ENCODE measurements around the gene COLGALT1.
A peak's percentile ranks its signal among the peaks of the same experiment; 100 is the strongest.
"Not testable (repeated sequence)": the region's sequence is repeated elsewhere in the genome, so short reads cannot be mapped to it uniquely, and the experiment has no call there.

COLGALT1 gene

DNA sequence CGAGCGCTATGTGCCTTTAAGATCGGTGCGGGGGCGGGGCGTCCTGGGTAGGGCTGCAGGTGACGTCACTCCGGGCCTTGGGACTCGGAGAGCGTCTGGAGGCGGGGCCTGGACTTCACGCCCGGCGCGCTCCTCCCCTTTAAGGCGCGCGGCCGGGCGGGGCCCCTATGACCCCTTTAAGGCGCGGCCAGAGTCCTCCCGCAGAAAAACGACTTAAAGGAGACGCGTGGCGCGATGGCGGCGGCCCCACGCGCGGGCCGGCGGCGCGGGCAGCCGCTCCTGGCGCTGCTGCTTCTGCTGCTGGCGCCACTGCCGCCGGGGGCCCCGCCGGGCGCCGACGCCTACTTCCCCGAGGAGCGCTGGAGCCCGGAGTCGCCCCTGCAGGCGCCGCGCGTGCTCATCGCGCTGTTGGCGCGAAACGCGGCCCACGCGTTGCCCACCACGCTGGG, at the start of gene COLGALT1:
Gene COLGALT1, plus strand, starts transcription at position 170 of the 449 bp plus-strand sequence. Its CDS starts 65 bp downstream, at position 235.
- DNase-seq, result peak; percentile 95

DNA sequence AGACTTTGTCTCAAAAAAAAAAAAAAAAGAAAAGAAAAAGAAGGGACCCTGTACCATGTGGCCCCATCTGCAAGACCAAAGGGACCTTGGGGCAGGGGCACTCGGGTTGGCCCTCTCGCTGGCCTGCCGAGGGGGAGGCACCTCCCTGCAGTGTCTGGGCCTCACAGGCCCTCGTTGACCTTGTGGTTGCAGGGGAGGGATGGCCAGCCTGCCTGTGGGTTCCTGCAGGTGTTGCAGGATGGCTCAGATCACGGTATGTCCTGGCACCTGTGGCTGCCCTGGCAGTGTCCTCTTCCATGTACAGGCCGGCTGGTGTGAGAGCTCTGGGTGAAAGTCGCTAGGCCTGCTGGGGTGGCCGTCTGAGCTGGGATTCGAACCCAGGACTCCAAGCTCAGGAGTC, 48.7 kb upstream of the COLGALT1 start:
- DNase-seq, result no peak

DNA sequence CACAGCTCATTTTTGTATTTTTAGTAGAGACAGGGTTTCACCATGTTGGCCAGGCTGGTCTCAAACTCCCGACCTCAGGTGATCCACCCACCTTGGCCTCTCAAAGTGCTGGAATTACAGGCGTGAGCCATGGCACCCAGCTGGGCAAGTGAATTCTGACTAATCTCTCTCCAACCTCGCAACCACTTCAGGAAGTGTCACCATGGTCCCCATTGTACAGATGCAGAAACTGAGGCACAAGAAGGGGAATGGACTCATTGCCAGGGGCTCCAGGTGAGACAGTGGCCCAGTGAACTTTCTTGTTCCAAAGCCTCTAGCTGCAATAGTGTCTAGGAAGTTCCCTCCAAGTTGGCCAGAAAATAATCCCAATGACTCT, 46.9 kb upstream of the COLGALT1 start:
- not testable (repeated sequence) for DNase-seq

GRCh38 chr19:17510220-17510993, 45.0 kb upstream of the COLGALT1 start:
- no peak for DNase-seq

DNA sequence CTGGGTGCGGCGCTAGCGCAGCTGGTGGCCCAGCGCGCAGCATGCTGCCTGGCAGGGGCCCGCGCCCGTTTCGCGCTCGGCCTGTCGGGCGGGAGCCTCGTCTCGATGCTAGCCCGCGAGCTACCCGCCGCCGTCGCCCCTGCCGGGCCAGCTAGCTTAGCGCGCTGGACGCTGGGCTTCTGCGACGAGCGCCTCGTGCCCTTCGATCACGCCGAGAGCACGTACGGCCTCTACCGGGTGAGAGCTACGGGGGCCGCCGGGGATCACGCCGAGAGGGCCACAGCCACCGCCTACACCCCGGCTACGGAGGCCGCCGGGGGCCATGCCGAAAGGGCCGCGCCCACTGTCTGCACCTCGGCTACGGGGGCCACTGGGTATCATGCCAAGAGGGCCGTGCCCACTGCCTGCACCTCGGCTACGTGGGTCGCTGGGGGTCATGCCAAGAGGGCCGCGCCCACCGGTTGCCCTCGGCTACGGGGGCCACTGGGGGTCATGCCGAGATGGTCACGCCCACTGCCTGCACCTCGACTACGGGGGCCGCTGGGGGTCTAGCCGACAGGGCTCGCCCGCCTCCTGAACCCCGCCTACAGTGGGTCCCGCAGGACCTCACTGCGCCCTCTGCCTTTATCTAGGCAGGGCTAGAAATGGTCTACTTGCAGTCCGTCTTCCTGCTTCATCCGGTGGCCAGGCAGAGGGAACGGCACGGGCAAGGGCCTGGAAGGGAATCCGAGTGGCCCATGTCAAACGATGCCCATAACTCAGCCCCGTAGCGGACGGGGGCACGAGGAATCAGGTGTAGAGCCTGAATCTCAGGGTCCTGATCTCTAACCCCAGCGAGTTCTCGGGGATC, 43.5 kb upstream of the COLGALT1 start:
- DNase-seq, result peak; percentile 92

DNA sequence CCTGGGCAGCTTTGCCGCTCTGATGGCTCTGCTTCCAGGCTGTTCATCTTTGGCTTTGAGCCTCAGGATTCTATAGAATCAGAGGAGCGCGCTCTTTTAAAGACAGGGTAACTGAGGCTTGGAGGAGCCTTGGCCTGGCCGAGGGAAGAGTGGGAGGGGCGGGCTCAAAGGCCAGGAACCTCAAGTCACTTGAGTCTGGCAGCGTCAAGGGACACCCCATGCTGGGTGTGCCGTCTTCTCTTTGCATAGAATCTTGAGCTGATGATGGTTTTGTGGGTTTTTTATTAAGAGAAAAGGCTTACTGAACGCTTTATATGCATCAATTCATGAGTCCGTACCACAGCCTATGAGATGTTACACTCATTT, 42.9 kb upstream of the COLGALT1 start:
- DNase-seq, result no peak

DNA sequence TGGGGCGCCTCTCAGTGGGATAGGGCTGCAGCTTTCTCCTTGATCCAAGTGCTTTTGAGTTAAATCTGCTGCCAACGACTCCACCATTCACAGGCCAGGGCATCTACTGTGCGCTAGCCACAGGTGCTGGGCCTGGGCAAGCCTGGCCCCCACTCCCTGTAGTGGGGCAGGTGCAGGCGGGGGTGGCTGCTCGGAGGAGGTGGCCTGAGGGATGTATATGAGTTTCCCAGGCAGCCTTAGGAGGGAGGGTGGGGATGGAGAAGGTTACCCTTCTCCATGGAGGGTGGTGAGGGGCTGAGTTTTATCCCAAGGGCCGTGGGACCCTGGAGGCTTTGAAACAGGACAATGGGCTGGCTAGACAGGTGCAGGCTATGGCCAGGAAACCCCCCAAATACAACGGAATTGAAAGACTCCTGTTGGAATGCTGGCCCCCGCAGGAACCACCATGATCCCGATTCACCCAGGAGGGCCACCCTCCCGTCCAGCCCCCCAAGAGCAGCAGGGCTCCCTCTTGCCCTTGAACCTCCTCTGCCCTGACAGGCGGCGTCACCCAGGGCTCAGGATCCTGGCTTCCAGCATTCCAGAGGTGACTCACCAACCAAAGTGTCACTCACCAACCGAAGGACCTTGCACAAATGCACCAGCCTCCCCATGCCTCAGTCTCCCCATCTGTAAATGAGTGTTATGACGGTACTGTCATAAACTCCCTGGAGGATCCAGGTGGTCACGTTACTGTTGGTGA, 39.9 kb upstream of the COLGALT1 start:
- no peak for DNase-seq

- no peak for DNase-seq
Observed at GRCh38 chr19:17517898-17518297, 37.6 kb upstream of the COLGALT1 start.

GRCh38 chr19:17518654-17519053, 36.8 kb upstream of the COLGALT1 start:
- not testable (repeated sequence) for DNase-seq

GRCh38 chr19:17519967-17520366, 35.5 kb upstream of the COLGALT1 start:
- DNase-seq, result no peak

DNA sequence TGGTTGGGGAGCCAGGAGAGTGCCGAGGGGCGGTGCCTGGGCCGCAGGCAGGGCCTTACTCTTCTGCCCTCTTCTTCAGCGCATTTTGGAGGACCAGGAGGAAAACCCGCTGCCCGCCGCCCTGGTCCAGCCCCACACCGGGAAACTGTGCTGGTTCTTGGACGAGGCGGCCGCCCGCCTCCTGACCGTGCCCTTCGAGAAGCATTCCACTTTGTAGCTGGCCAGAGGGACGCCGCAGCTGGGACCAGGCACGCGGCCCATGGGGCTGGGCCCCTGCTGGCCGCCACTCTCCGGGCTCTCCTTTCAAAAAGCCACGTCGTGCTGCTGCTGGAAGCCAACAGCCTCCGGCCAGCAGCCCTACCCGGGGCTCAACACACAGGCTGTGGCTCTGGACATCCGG, 34.6 kb upstream of the COLGALT1 start:
- DNase-seq, result no peak

- DNase-seq, result peak; percentile 48
Observed at GRCh38 chr19:17522988-17523872, 32.2 kb upstream of the COLGALT1 start.

GRCh38 chr19:17524651-17525050, 30.8 kb upstream of the COLGALT1 start:
- no peak for DNase-seq

GRCh38 chr19:17525141-17525540, 30.3 kb upstream of the COLGALT1 start:
- no peak for DNase-seq

GRCh38 chr19:17526922-17527321, 28.5 kb upstream of the COLGALT1 start:
- DNase-seq, result no peak

GRCh38 chr19:17527326-17527725, 28.1 kb upstream of the COLGALT1 start:
- DNase-seq, result no peak

DNA sequence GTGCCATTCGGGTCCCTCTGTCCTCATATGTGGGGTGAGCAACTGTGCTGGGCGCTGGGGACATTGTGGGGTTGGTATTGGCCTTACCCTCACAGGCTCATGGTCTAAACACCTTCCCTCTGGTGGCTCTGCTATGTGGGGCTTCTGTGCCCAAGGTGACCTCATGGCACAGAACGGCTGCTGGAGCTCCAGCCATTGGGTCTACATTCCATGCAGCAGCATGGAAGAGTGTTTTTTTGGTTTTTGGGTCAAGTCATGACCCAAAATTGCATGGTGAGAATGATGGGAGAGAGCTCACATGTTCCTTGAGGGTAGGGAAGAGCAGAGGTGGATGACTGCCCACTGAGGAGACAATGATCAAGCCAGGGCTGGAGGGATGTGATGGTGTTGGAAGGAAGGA, 26.8 kb upstream of the COLGALT1 start:
- no peak for DNase-seq

GRCh38 chr19:17529239-17530158, 25.9 kb upstream of the COLGALT1 start:
- DNase-seq, result no peak

DNA sequence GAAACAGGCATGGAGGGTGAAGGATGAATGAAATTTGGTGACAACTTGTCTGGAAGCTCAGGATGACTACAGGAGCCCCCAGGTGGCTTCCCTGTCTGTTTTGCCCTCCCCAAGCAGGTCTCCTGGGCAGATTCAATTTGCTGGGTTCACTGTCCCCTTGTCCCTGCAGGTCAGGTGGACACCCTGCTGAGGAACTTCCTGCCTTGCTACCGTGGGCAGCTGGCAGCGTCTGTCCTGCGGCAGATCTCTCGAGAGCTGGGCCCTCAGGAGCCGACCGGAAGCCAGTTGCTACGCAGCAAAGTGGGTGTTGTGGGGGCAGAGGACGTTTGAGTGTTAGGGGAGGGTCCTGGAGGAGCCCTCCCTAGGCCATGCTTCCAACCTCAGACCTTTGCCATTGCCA, 24.9 kb upstream of the COLGALT1 start:
- no peak for DNase-seq

- no peak for DNase-seq
Observed at GRCh38 chr19:17532116-17532515, 23.3 kb upstream of the COLGALT1 start.

DNA sequence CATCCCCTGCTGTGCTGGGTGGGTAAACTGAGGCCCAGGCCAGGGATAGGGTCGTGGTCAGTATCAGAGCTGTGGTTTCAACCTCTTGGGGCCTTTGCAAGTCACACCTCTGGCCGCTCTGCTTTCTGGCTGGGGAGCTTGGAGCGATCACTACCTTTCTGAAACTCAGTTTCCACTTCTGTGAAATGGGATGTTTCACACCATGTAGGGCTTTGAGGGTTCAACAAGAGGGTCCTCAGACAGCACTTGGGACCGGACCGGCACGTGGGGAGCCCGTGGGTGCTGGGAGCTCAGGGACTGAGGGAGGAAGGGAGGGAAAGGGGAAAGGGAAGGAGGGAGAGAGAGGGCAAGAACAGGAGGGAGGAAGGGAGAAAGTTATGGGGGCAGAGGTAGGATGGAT, 22.9 kb upstream of the COLGALT1 start:
- DNase-seq, result no peak
